Measurements from ENCODE around the gene RNF150. TPM values are rescaled to one million over a fixed set of nuclear protein-coding genes. Genes with fewer than 3 reads are reported as not detected.

RNF150 gene
- total and polyA plus RNA-seq, 2 of the 8 experiments (the other 6 are each of a cell fraction or from before 2014, with no cell fraction given): 3.4 to 4.8 TPM

- H3K23ac ChIP-seq (ENCODE audit: insufficient read length): no peak overlapping the region
- no peak overlapping the region for H2AFZ ChIP-seq (ENCODE audit: low read length)
- H4K20me1 ChIP-seq (replicated peaks in 1 of 2; ENCODE audit: control insufficient read depth in 1 of 2, insufficient read depth in 2 of 2, low read length in 2 of 2): peaks cover 0 to 2% of the 10 kb centered on the region in 2 experiments
- no peak overlapping the region for H3K56ac ChIP-seq (replicated peaks; ENCODE audit: insufficient read length, low read depth, low read length)
- POLR2A ChIA-PET (ENCODE audit: partially characterized antibody): no interaction called here
- no peak overlapping the region for H2AK5ac ChIP-seq (ENCODE audit: low read depth, low read length)
- H3K4me1 ChIP-seq (replicated peaks in 1 of 4; ENCODE audit: control insufficient read depth in 3 of 4, insufficient read depth in 4 of 4, low read length in 3 of 4): no peaks in the 10 kb centered on the region
- TF ChIP-seq SAP30 (IDR thresholded peaks at IDR 0.05; ENCODE audit: insufficient read depth, insufficient replicate concordance, low read length) (no peak), EGR1 (IDR thresholded peaks at IDR 0.05; ENCODE audit: borderline replicate concordance, low read depth, low read length) (no peak), GABPA (IDR thresholded peaks at IDR 0.05; ENCODE audit: borderline replicate concordance, insufficient read depth, low read length) (no peak), GTF2F1 (IDR thresholded peaks at IDR 0.05; ENCODE audit: borderline replicate concordance, low read depth, low read length) (no peak), ZNF274 (IDR thresholded peaks at IDR 0.05; ENCODE audit: borderline replicate concordance, extremely low read depth, low read length) (no peak)
- H3K79me2 ChIP-seq (ENCODE audit: control insufficient read depth in 1 of 2, insufficient read depth in 2 of 2, low read length in 2 of 2): no peaks in the 10 kb centered on the region
- H3K4me3 ChIP-seq (ENCODE audit: extremely low read depth in 1 of 4, insufficient read depth in 2 of 4, low read depth in 3 of 4, low read length in 4 of 4): no peak overlapping the region
- no peak overlapping the region for H2BK12ac ChIP-seq (ENCODE audit: low read depth, low read length)
- no peak for DNase-seq (ENCODE audit: low read depth in 1 of 2, low spot score in 2 of 2)
- H3K18ac ChIP-seq (ENCODE audit: extremely low read depth, low read length): no peak overlapping the region
- no peaks in the 10 kb centered on the region for H3K27me3 ChIP-seq (replicated peaks in 1 of 4; ENCODE audit: control insufficient read depth in 3 of 4, extremely low read depth in 1 of 4, insufficient read depth in 3 of 4, low read length in 3 of 4)
- no peaks in the 10 kb centered on the region for H3K79me1 ChIP-seq (ENCODE audit: low read depth, low read length)
- no peak overlapping the region for H3K4ac ChIP-seq (replicated peaks; ENCODE audit: insufficient read length, low read depth, low read length)
- H3K14ac ChIP-seq (ENCODE audit: insufficient read length): no peak overlapping the region
- no peaks in the 10 kb centered on the region for H3K36me3 ChIP-seq (ENCODE audit: control insufficient read depth in 2 of 4, insufficient read depth in 4 of 4, low read length in 3 of 4)
- no peak overlapping the region for H3K4me2 ChIP-seq (ENCODE audit: insufficient read depth in 1 of 2, low read depth in 2 of 2, low read length in 2 of 2)
- FAIRE-seq: no peak
- no peak overlapping the region for H4K5ac ChIP-seq (ENCODE audit: insufficient read length, low read depth, low read length)
- WGBS, 2 experiments (ENCODE audit: extremely low coverage in 1 of 2, insufficient coverage in 1 of 2, insufficient read length in 1 of 2, insufficient replicate concordance in 2 of 2, low coverage in 1 of 2, low lambda C conversion rate in 2 of 2, missing lambda C conversion rate in 1 of 2): 59% methylated on average over 3 of the region's 3 CpGs; no CpG with 5 or more reads in 1 of the 2 experiments
- no peak overlapping the region for H2BK120ac ChIP-seq (replicated peaks; ENCODE audit: low read depth, low read length)
- H3K9me3 ChIP-seq (ENCODE audit: insufficient read depth in 2 of 2, low read depth in 1 of 2, low read length in 1 of 2): no peaks in the 10 kb centered on the region; a peak in 1 of 4 replicates
- H4K8ac ChIP-seq (ENCODE audit: extremely low read depth, insufficient read depth, low read length): no peak overlapping the region
- H2BK5ac ChIP-seq (ENCODE audit: low read depth, low read length): no peak overlapping the region
- H2BK15ac ChIP-seq (ENCODE audit: low read length): no peak overlapping the region
- H2BK20ac ChIP-seq (ENCODE audit: low read length): no peak overlapping the region
- H3K9ac ChIP-seq (replicated peaks in 1 of 4; ENCODE audit: extremely low read depth in 1 of 4, low read depth in 3 of 4, low read length in 3 of 4): no peak overlapping the region
- H3K23me2 ChIP-seq (ENCODE audit: low read depth, low read length): no peaks in the 10 kb centered on the region
- CTCF ChIA-PET (ENCODE audit: partially characterized antibody): interaction anchor here (0.5 kb wide), 1 partner anchor 60 kb away, joined by 3 read pairs; no protein-coding TSS in a partner anchor
- no peak overlapping the region for H4K91ac ChIP-seq (replicated peaks; ENCODE audit: insufficient read length, low read length)
- no peak overlapping the region for H3K27ac ChIP-seq (ENCODE audit: low read depth, low read length)
Measured at GRCh38 chr4:140943486-140944198, 189.6 kb downstream of the RNF150 start.

All from H1 (cell line).